WTC11 (cell line): ENCODE data around the gene GDF7. TPM values are rescaled to one million over a fixed set of nuclear protein-coding genes. Genes with fewer than 3 reads are reported as not detected.

Source experiments
- ATAC-seq: fragments of 200-7000 bp; cut with Tn5 transposase; 2 replicates; pipeline ENCODE4 v1.10.0; 2021; ENCODE audit warnings: mild to moderate bottlenecking, moderate library complexity
- CTCF ChIA-PET: fragments of 300-600 bp; sonication (Branson Sonifier 250); formaldehyde crosslinking; loops from one replicate; lab custom pipeline; 2021; ENCODE audit warnings: antibody characterized with exemption; lab: Charles Lee
- POLR2A ChIA-PET: fragments of 350-600 bp; sonication (Branson Sonifier 250); formaldehyde crosslinking; loops from one replicate; lab custom pipeline; 2021; ENCODE audit warnings: antibody characterized with exemption; lab: Charles Lee
- DNase-seq: peaks from one replicate; pipeline ENCODE4 v3.0.0; 2021; ENCODE audit warnings: low spot score
- H3K27ac Mint-ChIP-seq: 2 replicates; pipeline ENCODE4 v1.8.0; 2021; ENCODE audit warnings: mixed read lengths
- H3K27me3 Mint-ChIP-seq: 2 replicates; pipeline ENCODE4 v1.8.0; 2021; ENCODE audit warnings: low read depth, mild to moderate bottlenecking, moderate library complexity, mixed read lengths
- H3K36me3 Mint-ChIP-seq: 2 replicates; pipeline ENCODE4 v1.8.0; 2021; ENCODE audit warnings: mixed read lengths
- H3K4me1 Mint-ChIP-seq: 2 replicates; pipeline ENCODE4 v1.8.0; 2022; ENCODE audit warnings: mixed read lengths
- H3K4me3 Mint-ChIP-seq: 2 replicates; pipeline ENCODE4 v1.8.0; 2021; ENCODE audit warnings: mild to moderate bottlenecking, moderate library complexity, mixed read lengths
- H3K9me3 Mint-ChIP-seq: 2 replicates; pipeline ENCODE4 v1.8.0; 2021; ENCODE audit warnings: mixed read lengths
- AFF4 ChIP-seq: sonication (generic); formaldehyde crosslinking; IDR thresholded peaks from 2 replicates; pipeline ENCODE4 v1.8.1; 2023; ENCODE audit warnings: mild to moderate bottlenecking, missing genetic modification reagents, borderline replicate concordance
- ATF3 ChIP-seq: sonication (generic); formaldehyde crosslinking; conservative IDR thresholded peaks from 2 replicates; pipeline ENCODE4 v1.8.1; 2022; ENCODE audit warnings: mild to moderate bottlenecking, missing genetic modification reagents
- ATF6 ChIP-seq: sonication (generic); formaldehyde crosslinking; IDR thresholded peaks from 2 replicates; pipeline ENCODE4 v1.8.1; 2023; ENCODE audit warnings: mild to moderate bottlenecking, missing genetic modification reagents
- CDX4 ChIP-seq: fragments of 250-450 bp; sonication (Bioruptor Pico); IDR thresholded peaks from 2 replicates; pipeline ENCODE4 v1.9.0; 2021; ENCODE audit warnings: moderate library complexity, mild to moderate bottlenecking, inconsistent platforms, borderline replicate concordance
- E2F5 ChIP-seq: sonication (generic); formaldehyde crosslinking; IDR thresholded peaks from 2 replicates; pipeline ENCODE4 v1.8.1; 2022; ENCODE audit warnings: mild to moderate bottlenecking, moderate library complexity, missing genetic modification reagents
- ETV6 ChIP-seq: sonication (generic); formaldehyde crosslinking; IDR thresholded peaks from 2 replicates; pipeline ENCODE4 v1.8.1; 2022; ENCODE audit warnings: mild to moderate bottlenecking, missing genetic modification reagents
- IRF2 ChIP-seq: sonication (generic); formaldehyde crosslinking; IDR thresholded peaks from 2 replicates; pipeline ENCODE4 v1.8.0; 2022; ENCODE audit warnings: low read depth, missing genetic modification reagents, borderline replicate concordance
- JUN ChIP-seq: sonication (generic); formaldehyde crosslinking; IDR thresholded peaks from 2 replicates; pipeline ENCODE4 v1.8.0; 2023; ENCODE audit warnings: mild to moderate bottlenecking, missing genetic modification reagents
- MYBL2 ChIP-seq: sonication (generic); formaldehyde crosslinking; IDR thresholded peaks from 2 replicates; pipeline ENCODE4 v1.8.1; 2023; ENCODE audit warnings: mild to moderate bottlenecking, moderate library complexity, missing genetic modification reagents
- NR2C2 ChIP-seq: sonication (generic); formaldehyde crosslinking; IDR thresholded peaks from 2 replicates; pipeline ENCODE4 v1.8.0; 2022; ENCODE audit warnings: mild to moderate bottlenecking, missing genetic modification reagents
- RELA ChIP-seq: sonication (generic); formaldehyde crosslinking; IDR thresholded peaks from 2 replicates; pipeline ENCODE4 v1.8.1; 2022; ENCODE audit warnings: missing genetic modification reagents, mild to moderate bottlenecking, borderline replicate concordance
- RORB ChIP-seq: fragments of 250-450 bp; sonication (Bioruptor Pico); IDR thresholded peaks from 2 replicates; pipeline ENCODE4 v1.9.0; 2021; ENCODE audit warnings: mild to moderate bottlenecking
- TEAD4 ChIP-seq: sonication (generic); formaldehyde crosslinking; IDR thresholded peaks from 2 replicates; pipeline ENCODE4 v1.8.0; 2022; ENCODE audit warnings: mild to moderate bottlenecking, missing genetic modification reagents
- USF1 ChIP-seq: sonication (generic); formaldehyde crosslinking; IDR thresholded peaks from 2 replicates; pipeline ENCODE4 v1.8.0; 2022; ENCODE audit warnings: mild to moderate bottlenecking, missing genetic modification reagents
- ZNF121 ChIP-seq: sonication (generic); formaldehyde crosslinking; IDR thresholded peaks from 2 replicates; pipeline ENCODE4 v1.8.0; 2023; ENCODE audit warnings: missing genetic modification reagents
- ZNF219 ChIP-seq: sonication (generic); formaldehyde crosslinking; IDR thresholded peaks from 2 replicates; pipeline ENCODE4 v1.8.0; 2023; ENCODE audit warnings: missing genetic modification reagents, mild to moderate bottlenecking, borderline replicate concordance
- ZNF423 ChIP-seq: fragments of 250-450 bp; sonication (Bioruptor Pico); IDR thresholded peaks from 2 replicates; pipeline ENCODE4 v2.1.2; 2022; ENCODE audit warnings: mild to moderate bottlenecking, moderate library complexity
- ZNF512 ChIP-seq: sonication (generic); formaldehyde crosslinking; IDR thresholded peaks from 2 replicates; pipeline ENCODE4 v1.8.1; 2022; ENCODE audit warnings: missing genetic modification reagents, borderline replicate concordance
- ZNF671 ChIP-seq: fragments of 250-450 bp; sonication (Bioruptor Pico); IDR thresholded peaks from 2 replicates; pipeline ENCODE4 v1.8.0; 2021; ENCODE audit warnings: mild to moderate bottlenecking
- total RNA-seq: library from RNA; stranded (reverse); gene quantifications from 3 replicates; pipeline ENCODE4 v1.2.3, GENCODE V29; 2021

GDF7 gene
- total RNA-seq, 1 experiment from 2014 or later = 0.55 TPM

GRCh38 chr2:20643060-20643459, 23.9 kb upstream of the GDF7 start:
- H3K36me3 Mint-ChIP-seq = peaks cover 6% of the 10 kb centered on the region; the same call in 1 of the 2 replicates
- ATAC-seq = no peak
- CTCF ChIA-PET = interaction anchor here (0.6 to 3.5 kb wide), 52 partner anchors 8 to 417 kb away, joined by 3 to 52 read pairs (median 6); partner anchors contain the start of genes GDF7, HS1BP3 and RHOB

GRCh38 chr2:20643826-20644225, 23.1 kb upstream of the GDF7 start:
- DNase-seq = no peak
- POLR2A ChIA-PET = no interaction called here
- peaks cover 6% of the 10 kb centered on the region; the same call in 1 of the 2 replicates for H3K36me3 Mint-ChIP-seq
- no peak overlapping the region for H3K27ac Mint-ChIP-seq
- H3K4me3 Mint-ChIP-seq = no peak overlapping the region
- CTCF ChIA-PET = interaction anchor here (0.5 to 3.5 kb wide), 7 partner anchors 8 to 266 kb away, joined by 3 to 52 read pairs (median 9); partner anchors contain the start of gene RHOB
- H3K27me3 Mint-ChIP-seq = no peaks in the 10 kb centered on the region; the same call in 1 of the 2 replicates
- H3K4me1 Mint-ChIP-seq = peaks cover 12% of the 10 kb centered on the region
- ATAC-seq = no peak
- H3K9me3 Mint-ChIP-seq = no peaks in the 10 kb centered on the region
- TF ChIP-seq ATF6 (CRISPR knock-in tag) (no peak), ZNF671 (no peak), ATF3 (CRISPR knock-in tag) (no peak), ZNF219 (no peak), ETV6 (CRISPR knock-in tag) (no peak), CDX4 (CRISPR knock-in tag) (no peak), AFF4 (CRISPR knock-in tag) (no peak), USF1 (CRISPR knock-in tag) (no peak), IRF2 (CRISPR knock-in tag) (no peak), MYBL2 (CRISPR knock-in tag) (no peak), RORB (CRISPR knock-in tag) (no peak)

More at GRCh38 chr2:20643060-20643459, 23.9 kb upstream of the GDF7 start:
- TF ChIP-seq JUN (CRISPR knock-in tag) = no peak
- TF ChIP-seq ATF6 (CRISPR knock-in tag) = no peak
- TF ChIP-seq MYBL2 (CRISPR knock-in tag) = no peak
- TF ChIP-seq ZNF423 (CRISPR knock-in tag) = no peak
- no peak for TF ChIP-seq RELA (CRISPR knock-in tag)
- no peak for TF ChIP-seq ZNF512
- TF ChIP-seq NR2C2 = no peak
- no peak for TF ChIP-seq E2F5
- no peak for TF ChIP-seq TEAD4 (CRISPR knock-in tag)
- TF ChIP-seq ZNF121 (CRISPR knock-in tag) = no peak
- H3K27me3 Mint-ChIP-seq = no peaks in the 10 kb centered on the region
- no peak overlapping the region for H3K4me3 Mint-ChIP-seq
- no peaks in the 10 kb centered on the region for H3K9me3 Mint-ChIP-seq
- peaks cover 5% of the 10 kb centered on the region for H3K4me1 Mint-ChIP-seq
- no peak for DNase-seq
- no peak overlapping the region for H3K27ac Mint-ChIP-seq
- POLR2A ChIA-PET = interaction anchor here (0.6 to 1.8 kb wide), 3 partner anchors 196 to 232 kb away, joined by 3 to 20 read pairs (median 7); partner anchors contain the start of gene RHOB
